Omental fat pad (tissue), 4 donors: Measurements from ENCODE around the gene CRY1. TPM values are rescaled to one million over a fixed set of nuclear protein-coding genes. Genes with fewer than 3 reads are reported as not detected.

Experiments
- ATAC-seq: fragments of 150-250 bp; one replicate; pipeline ENCODE4 v1.9.1; 2016; ENCODE audit warnings: mild to moderate bottlenecking, moderate library complexity; ENCODE audit not compliant: low FRiP score
- DNase-seq: peaks from one replicate; pipeline ENCODE4 v3.0.0-alpha.2; 2019; ENCODE audit warnings: low spot score
- CTCF ChIP-seq, 3 donors: fragments of 450-650 bp; IDR thresholded peaks; one replicate each; pipeline ENCODE4 v1.5.1; 2016 to 2017; ENCODE audit warnings: antibody characterized with exemption in 3 of 3, mild to moderate bottlenecking in 3 of 3, moderate library complexity in 2 of 3
- total RNA-seq, 4 donors: library from RNA; depleted of rRNA; stranded (reverse); fragments of >200 nt; gene quantifications; one replicate each; pipeline ENCODE4 v1.1.0, GENCODE V29; 2016

The CRY1 gene
- total RNA-seq, 4 donors from 2014 or later = 20.7 to 97.0 (median 52.9) TPM

- ATAC-seq = no peak
- no peak for DNase-seq
- no peak for TF ChIP-seq CTCF (IDR thresholded peaks at IDR 0.05)
Measured at GRCh38 chr12:107122452-107122958, 29.2 kb upstream of the CRY1 start.

GRCh38 chr12:107119091-107119490 is 25.7 kb upstream of the CRY1 start:
- no peak for TF ChIP-seq CTCF (IDR thresholded peaks at IDR 0.05)
- ATAC-seq (no peak), DNase-seq (no peak)

- no peak for DNase-seq
- no peak for TF ChIP-seq CTCF (IDR thresholded peaks at IDR 0.05)
- no peak for ATAC-seq
Measured at GRCh38 chr12:107118624-107119023, 25.3 kb upstream of the CRY1 start.

- TF ChIP-seq CTCF (IDR thresholded peaks at IDR 0.05) = no peak
- ATAC-seq (no peak), DNase-seq (no peak)
Measured at GRCh38 chr12:107115119-107115518, 21.8 kb upstream of the CRY1 start.

GRCh38 chr12:107111314-107111713 is 18.0 kb upstream of the CRY1 start:
- ATAC-seq = no peak
- no peak for DNase-seq

GRCh38 chr12:107109726-107110719 is 16.7 kb upstream of the CRY1 start:
- DNase-seq = no peak
- no peak for ATAC-seq
- no peak for TF ChIP-seq CTCF (IDR thresholded peaks at IDR 0.05)

More at GRCh38 chr12:107111314-107111713, 18.0 kb upstream of the CRY1 start:
- TF ChIP-seq CTCF (IDR thresholded peaks at IDR 0.05) = no peak
